Loucy (cell line): ENCODE results near the gene DRGX.

Experiments used
- H2AFZ ChIP-seq: fragments of 200-600 bp; sonication (generic); 2 replicates; pipeline ENCODE4 v1.6.0; 2016; ENCODE audit warnings: antibody characterized with exemption, mild to moderate bottlenecking, low read length, moderate library complexity
- H3F3A ChIP-seq: fragments of 200-600 bp; 2 replicates; pipeline ENCODE4 v1.6.0; 2016; ENCODE audit warnings: antibody characterized with exemption, low read depth, mild to moderate bottlenecking
- H3K27me3 ChIP-seq: fragments of 200-600 bp; sonication (generic); 2 replicates; pipeline ENCODE4 v1.6.1; 2014; ENCODE audit warnings: low read length, mild to moderate bottlenecking; ENCODE audit not compliant: insufficient read depth, poor library complexity, severe bottlenecking
- H3K36me3 ChIP-seq: fragments of 200-600 bp; sonication (generic); 2 replicates; pipeline ENCODE4 v1.6.1; 2016; ENCODE audit warnings: low read length; ENCODE audit not compliant: insufficient read depth
- H3K4me1 ChIP-seq: fragments of 200-600 bp; sonication (generic); 2 replicates; pipeline ENCODE4 v1.5.1; 2014; ENCODE audit warnings: low read length, mild to moderate bottlenecking; ENCODE audit not compliant: insufficient read depth, poor library complexity, severe bottlenecking
- H3K4me2 ChIP-seq: fragments of 200-600 bp; sonication (generic); 2 replicates; pipeline ENCODE4 v1.6.0; 2014; ENCODE audit warnings: antibody characterized with exemption, low read length, low read depth, mild to moderate bottlenecking; ENCODE audit not compliant: poor library complexity, severe bottlenecking
- H3K4me3 ChIP-seq: fragments of 200-600 bp; sonication (generic); 2 replicates; pipeline ENCODE4 v1.5.1; 2014; ENCODE audit warnings: low read length, mild to moderate bottlenecking, mixed read lengths; ENCODE audit not compliant: poor library complexity, severe bottlenecking
- H3K79me2 ChIP-seq: fragments of 200-600 bp; sonication (generic); 2 replicates; pipeline ENCODE4 v1.6.1; 2014; ENCODE audit warnings: low read length; ENCODE audit not compliant: insufficient read depth
- H3K9ac ChIP-seq: fragments of 200-600 bp; sonication (generic); 2 replicates; pipeline ENCODE4 v1.6.0; 2014; ENCODE audit warnings: mild to moderate bottlenecking, low read depth, low read length, moderate library complexity; ENCODE audit not compliant: poor library complexity, severe bottlenecking
- H3K9me2 ChIP-seq: fragments of 200-600 bp; sonication (generic); replicated peaks from 2 replicates; pipeline ENCODE4 v1.6.1; 2016; ENCODE audit warnings: low read depth, low read length, mixed read lengths
- H3K9me3 ChIP-seq: fragments of 200-600 bp; sonication (generic); 2 replicates; pipeline ENCODE4 v1.6.1; 2014; ENCODE audit warnings: mild to moderate bottlenecking, antibody characterized with exemption, low read length, low read depth; ENCODE audit not compliant: insufficient read depth
- H4K20me1 ChIP-seq: fragments of 200-600 bp; sonication (generic); 2 replicates; pipeline ENCODE4 v1.6.0; 2014; ENCODE audit warnings: antibody characterized with exemption, low read length, mild to moderate bottlenecking; ENCODE audit not compliant: insufficient read depth, poor library complexity, severe bottlenecking
- CTCF ChIP-seq: fragments of 200-600 bp; sonication (generic); conservative IDR thresholded peaks from 2 replicates; pipeline ENCODE4 v1.5.1; 2014; ENCODE audit warnings: mild to moderate bottlenecking, antibody characterized with exemption, low read length
- EZH2phosphoT487 ChIP-seq: fragments of 200-600 bp; IDR thresholded peaks from 2 replicates; pipeline ENCODE4 v1.6.1; 2018; ENCODE audit warnings: antibody characterized with exemption, mild to moderate bottlenecking, moderate library complexity, borderline replicate concordance

DRGX gene

GRCh38 chr10:49362596-49363260 is 33.2 kb downstream of the DRGX start:
- H3K36me3 ChIP-seq: no peaks in the 10 kb centered on the region
- no peaks in the 10 kb centered on the region for H3K27me3 ChIP-seq
- no peaks in the 10 kb centered on the region for H4K20me1 ChIP-seq
- H3K79me2 ChIP-seq: no peaks in the 10 kb centered on the region
- no peak overlapping the region for H2AFZ ChIP-seq
- no peak for TF ChIP-seq CTCF
- no peak for TF ChIP-seq EZH2phosphoT487
- no peak overlapping the region for H3K9ac ChIP-seq
- H3K4me3 ChIP-seq: no peak overlapping the region
- H3K9me3 ChIP-seq: no peaks in the 10 kb centered on the region
- no peak overlapping the region for H3K4me2 ChIP-seq
- no peaks in the 10 kb centered on the region for H3F3A ChIP-seq
- no peaks in the 10 kb centered on the region for H3K9me2 ChIP-seq
- no peaks in the 10 kb centered on the region for H3K4me1 ChIP-seq

GRCh38 chr10:49361735-49362568 is 33.9 kb downstream of the DRGX start:
- Histone ChIP-seq H3K9ac (no peak overlapping the region), H3K27me3 (no peaks in the 10 kb centered on the region), H3K9me3 (no peaks in the 10 kb centered on the region), H3F3A (no peaks in the 10 kb centered on the region), H3K36me3 (no peaks in the 10 kb centered on the region), H3K9me2 (no peaks in the 10 kb centered on the region), H4K20me1 (no peaks in the 10 kb centered on the region), H2AFZ (no peak overlapping the region), H3K4me1 (no peaks in the 10 kb centered on the region), H3K79me2 (no peaks in the 10 kb centered on the region), H3K4me2 (no peak overlapping the region), H3K4me3 (no peak overlapping the region)
- TF ChIP-seq CTCF (no peak), EZH2phosphoT487 (no peak)

- Histone ChIP-seq H3K36me3 (no peaks in the 10 kb centered on the region), H3K4me1 (no peaks in the 10 kb centered on the region), H3K9me2 (no peaks in the 10 kb centered on the region), H3K9me3 (no peaks in the 10 kb centered on the region), H3K4me2 (no peak overlapping the region), H3K4me3 (no peak overlapping the region), H3K79me2 (no peaks in the 10 kb centered on the region), H3F3A (no peaks in the 10 kb centered on the region), H2AFZ (no peak overlapping the region), H4K20me1 (no peaks in the 10 kb centered on the region), H3K9ac (no peak overlapping the region), H3K27me3 (no peaks in the 10 kb centered on the region)
- TF ChIP-seq CTCF (no peak), EZH2phosphoT487 (no peak)
Measured at GRCh38 chr10:49361178-49361554, 34.7 kb downstream of the DRGX start.
